ENCODE data around the gene UCHL5.

Gene UCHL5

GRCh38 chr1:193030280-193030679, 28.9 kb downstream of the UCHL5 start:
- Histone ChIP-seq H3K4me1 (no peaks in the 10 kb centered on the region), H3K36me3 (ENCODE audit: control insufficient read depth, insufficient read depth, low read length) (no peaks in the 10 kb centered on the region), H3K27me3 (ENCODE audit: control insufficient read depth, insufficient read depth, low read length) (no peaks in the 10 kb centered on the region), H3K79me2 (no peaks in the 10 kb centered on the region), H3K27ac (no peak overlapping the region), H3K4me3 (ENCODE audit: low read depth, low read length) (no peak overlapping the region), H3K4me2 (ENCODE audit: low read length) (no peak overlapping the region), H3K9ac (no peak overlapping the region), H2AFZ (no peak overlapping the region), H3K9me3 (ENCODE audit: control insufficient read depth, low read length) (no peaks in the 10 kb centered on the region)
- TF ChIP-seq CTCF (IDR thresholded peaks at IDR 0.05) = no peak

- H3K9ac ChIP-seq = no peak overlapping the region
- H3K36me3 ChIP-seq (ENCODE audit: control insufficient read depth, insufficient read depth, low read length) = no peaks in the 10 kb centered on the region
- no peak overlapping the region for H2AFZ ChIP-seq
- TF ChIP-seq CTCF (IDR thresholded peaks at IDR 0.05) = no peak
- no peaks in the 10 kb centered on the region for H3K27me3 ChIP-seq (ENCODE audit: control insufficient read depth, insufficient read depth, low read length)
- no peaks in the 10 kb centered on the region for H3K4me1 ChIP-seq
- H3K27ac ChIP-seq = no peak overlapping the region
- no peak overlapping the region for H3K4me3 ChIP-seq (ENCODE audit: low read depth, low read length)
- H3K4me2 ChIP-seq (ENCODE audit: low read length) = no peak overlapping the region
- H3K9me3 ChIP-seq (ENCODE audit: control insufficient read depth, low read length) = no peaks in the 10 kb centered on the region
- no peaks in the 10 kb centered on the region for H3K79me2 ChIP-seq
Observed at GRCh38 chr1:193025218-193025617, 33.9 kb downstream of the UCHL5 start.

GRCh38 chr1:193019442-193020026, 39.6 kb downstream of the UCHL5 start:
- no peaks in the 10 kb centered on the region for H3K79me2 ChIP-seq
- no peaks in the 10 kb centered on the region for H3K4me1 ChIP-seq
- TF ChIP-seq CTCF (IDR thresholded peaks at IDR 0.05) = peak; percentile 31

GRCh38 chr1:193016788-193017187, 42.4 kb downstream of the UCHL5 start:
- Histone ChIP-seq H3K4me3 (ENCODE audit: low read depth, low read length) (no peak overlapping the region), H3K36me3 (ENCODE audit: control insufficient read depth, insufficient read depth, low read length) (no peaks in the 10 kb centered on the region), H3K9me3 (ENCODE audit: control insufficient read depth, low read length) (no peaks in the 10 kb centered on the region), H3K9ac (no peak overlapping the region), H3K27ac (no peak overlapping the region), H2AFZ (no peak overlapping the region), H3K27me3 (ENCODE audit: control insufficient read depth, insufficient read depth, low read length) (no peaks in the 10 kb centered on the region), H3K4me1 (no peaks in the 10 kb centered on the region), H3K4me2 (ENCODE audit: low read length) (no peak overlapping the region), H3K79me2 (no peaks in the 10 kb centered on the region)
- TF ChIP-seq CTCF (IDR thresholded peaks at IDR 0.05) = no peak

More at GRCh38 chr1:193019442-193020026, 39.6 kb downstream of the UCHL5 start:
- H3K9ac ChIP-seq = no peak overlapping the region
- H3K4me2 ChIP-seq (ENCODE audit: low read length) = no peak overlapping the region
- no peaks in the 10 kb centered on the region for H3K27me3 ChIP-seq (ENCODE audit: control insufficient read depth, insufficient read depth, low read length)
- H3K4me3 ChIP-seq (ENCODE audit: low read depth, low read length) = no peak overlapping the region
- H3K27ac ChIP-seq = no peak overlapping the region
- H3K36me3 ChIP-seq (ENCODE audit: control insufficient read depth, insufficient read depth, low read length) = no peaks in the 10 kb centered on the region
- no peak overlapping the region for H2AFZ ChIP-seq
- H3K9me3 ChIP-seq (ENCODE audit: control insufficient read depth, low read length) = no peaks in the 10 kb centered on the region

- Histone ChIP-seq H3K9me3 (ENCODE audit: control insufficient read depth, low read length) (no peaks in the 10 kb centered on the region), H3K27ac (no peak overlapping the region), H2AFZ (no peak overlapping the region), H3K4me3 (ENCODE audit: low read depth, low read length) (no peak overlapping the region), H3K4me2 (ENCODE audit: low read length) (no peak overlapping the region), H3K4me1 (no peaks in the 10 kb centered on the region), H3K9ac (no peak overlapping the region), H3K27me3 (ENCODE audit: control insufficient read depth, insufficient read depth, low read length) (no peaks in the 10 kb centered on the region), H3K36me3 (ENCODE audit: control insufficient read depth, insufficient read depth, low read length) (no peaks in the 10 kb centered on the region), H3K79me2 (no peaks in the 10 kb centered on the region)
- TF ChIP-seq CTCF (IDR thresholded peaks at IDR 0.05) = no peak
Observed at GRCh38 chr1:193014400-193014799, 44.8 kb downstream of the UCHL5 start.
